Endothelial cell of umbilical vein (primary cell): ENCODE data around the gene ATXN7L1. TPM values are rescaled to one million over a fixed set of nuclear protein-coding genes. Genes with fewer than 3 reads are reported as not detected.

Experiments used
- BruUV-seq: library from RNA; stranded (reverse); fragments of 400-500 nt; replicated peaks from 2 replicates; lab custom pipeline; 2021; lab: Mats Ljungman, UMichigan
- CTCF ChIA-PET: fragments of 300-600, 350-600 bp; sonication (Branson Sonifier 250); formaldehyde crosslinking; loops from one replicate; lab custom pipeline; 2021; ENCODE audit warnings: antibody characterized with exemption, inconsistent platforms; lab: Charles Lee
- POLR2A ChIA-PET: fragments of 300-600, 350-600 bp; sonication (Branson Sonifier 250); formaldehyde crosslinking; loops from one replicate; lab custom pipeline; 2021; ENCODE audit warnings: antibody characterized with exemption, inconsistent platforms; lab: Charles Lee
- DNase-seq: peaks from one replicate; pipeline ENCODE4 v3.0.0-alpha.2; 2011; ENCODE audit warnings: low read depth, low spot score
- FAIRE-seq: peaks from 2 replicates; lab custom pipeline; 2011; peaks lifted over from hg19 to GRCh38; lab: Jason Lieb, UNC
- H2AFZ ChIP-seq: 2 replicates; pipeline ENCODE4 v1.6.0; 2012; ENCODE audit warnings: low read depth, low read length, control low read depth, inconsistent platforms
- H3K27ac ChIP-seq: 2 replicates; pipeline ENCODE4 v1.5.1; 2011; ENCODE audit warnings: low read depth, mild to moderate bottlenecking, control low read depth, low read length, moderate library complexity; ENCODE audit not compliant: insufficient read depth
- H3K27me3 ChIP-seq, 2 experiments: 2 replicates each; pipeline versions ENCODE4 v1.6.0 to v1.6.1; 2011; ENCODE audit warnings: low read length in 2 of 2, mixed read lengths in 1 of 2; ENCODE audit not compliant: control insufficient read depth in 2 of 2, insufficient read depth in 2 of 2
- H3K36me3 ChIP-seq, 2 experiments: 2 replicates in 1 of 2; 3 replicates in 1 of 2; pipeline ENCODE4 v1.5.1; 2011; ENCODE audit warnings: low read length in 2 of 2, mild to moderate bottlenecking in 1 of 2, moderate library complexity in 1 of 2; ENCODE audit not compliant: control insufficient read depth in 2 of 2, insufficient read depth in 2 of 2; ENCODE audit errors: extremely low read depth in 1 of 2
- H3K4me1 ChIP-seq: 3 replicates; pipeline ENCODE4 v1.5.1; 2011; ENCODE audit warnings: mild to moderate bottlenecking, low read length; ENCODE audit not compliant: control insufficient read depth, insufficient read depth; ENCODE audit errors: extremely low read depth
- H3K4me2 ChIP-seq: 2 replicates; pipeline ENCODE4 v1.6.1; 2011; ENCODE audit warnings: low read length, control low read depth, mixed read lengths; ENCODE audit not compliant: insufficient read depth
- H3K4me3 ChIP-seq, 3 experiments: fragments of 200-600 bp in 1 of 3; sonication (generic), shearing (Covaris generic) in 1 of 3; replicated peaks in 1 of 3; 2 replicates each; pipeline ENCODE4 v1.5.1; 2011 to 2016; ENCODE audit warnings: control low read depth in 3 of 3, low read length in 3 of 3, mild to moderate bottlenecking in 2 of 3, inconsistent platforms in 1 of 3, low read depth in 1 of 3, moderate library complexity in 1 of 3; ENCODE audit not compliant: insufficient read depth in 1 of 3
- H3K79me2 ChIP-seq: 2 replicates; pipeline ENCODE4 v1.6.0; 2012; ENCODE audit warnings: low read length, inconsistent platforms; ENCODE audit not compliant: control insufficient read depth, insufficient read depth
- H3K9ac ChIP-seq: replicated peaks from 2 replicates; pipeline ENCODE3; 2011; ENCODE audit warnings: low read length, control low read depth; ENCODE audit not compliant: insufficient read depth; ENCODE audit errors: extremely low read depth
- H3K9me1 ChIP-seq: replicated peaks from 3 replicates; pipeline ENCODE4 v1.6.0; 2011; ENCODE audit warnings: mild to moderate bottlenecking, low read length; ENCODE audit not compliant: control insufficient read depth, insufficient read depth; ENCODE audit errors: extremely low read depth
- H3K9me3 ChIP-seq: replicated peaks from 2 replicates; pipeline ENCODE4 v1.5.1; 2012; ENCODE audit warnings: low read length, inconsistent platforms; ENCODE audit not compliant: control insufficient read depth, insufficient read depth
- H4K20me1 ChIP-seq: replicated peaks from 2 replicates; pipeline ENCODE3; 2011; ENCODE audit warnings: mild to moderate bottlenecking, low read length; ENCODE audit not compliant: control insufficient read depth, insufficient read depth; ENCODE audit errors: extremely low read depth
- EZH2 ChIP-seq: IDR thresholded peaks from 2 replicates; pipeline ENCODE4 v1.6.1; 2012; ENCODE audit warnings: borderline replicate concordance, low read depth, mild to moderate bottlenecking, moderate library complexity, low read length, inconsistent platforms; ENCODE audit not compliant: severe bottlenecking
- FOS ChIP-seq: IDR thresholded peaks from 2 replicates; pipeline ENCODE4 v1.6.1; 2011; ENCODE audit warnings: mild to moderate bottlenecking, low read length, moderate library complexity, borderline replicate concordance; ENCODE audit not compliant: insufficient read depth
- GATA2 ChIP-seq: IDR thresholded peaks from 2 replicates; pipeline ENCODE4 v1.7.0; 2011; ENCODE audit warnings: low read depth, mild to moderate bottlenecking, moderate library complexity, mixed read lengths, low read length; ENCODE audit not compliant: insufficient read length, insufficient read depth
- JUN ChIP-seq: IDR thresholded peaks from 2 replicates; pipeline ENCODE4 v1.6.1; 2011; ENCODE audit warnings: borderline replicate concordance, low read depth; ENCODE audit not compliant: insufficient read length, insufficient read depth
- MAX ChIP-seq: IDR thresholded peaks from 2 replicates; pipeline ENCODE4 v1.6.1; 2011; ENCODE audit not compliant: insufficient read depth, insufficient read length
- MYC ChIP-seq: IDR thresholded peaks from one replicate; pipeline ENCODE4 v1.6.1; 2011; ENCODE audit warnings: mild to moderate bottlenecking, low read depth, low read length
- POLR2A ChIP-seq: IDR thresholded peaks from 2 replicates; pipeline ENCODE4 v1.6.1; 2012; ENCODE audit warnings: low read depth, mild to moderate bottlenecking, control low read depth, low read length
- POLR2AphosphoS5 ChIP-seq: IDR thresholded peaks from 2 replicates; pipeline ENCODE4 v1.6.1; 2012; ENCODE audit warnings: low read depth, mild to moderate bottlenecking, control low read depth, low read length, moderate library complexity; ENCODE audit not compliant: insufficient read depth
- dilution Hi-C: fragments of 300-500 bp; cut with MboI; formaldehyde crosslinking; loops from one replicate; pipeline ENCODE4 v1.15.0; 2019; ENCODE audit warnings: low sequenced_read_pairs; ENCODE audit not compliant: extremely low pct_ligation_motif_present
- intact Hi-C: fragments of 100-400 bp; cut with micrococcal nuclease; formaldehyde crosslinking; loops from one replicate; pipeline ENCODE4 v1.10.0; 2022
- polyA plus RNA-seq, 4 experiments: library from polyadenylated mRNA; depleted of rRNA in 3 of 4; stranded (reverse) in 3 of 4; unstranded in 1 of 4; fragments of >200 nt; gene quantifications; 2 replicates each; pipeline versions ENCODE4 v1.2.1 to v1.2.3, GENCODE V29; 2011 to 2012; ENCODE audit warnings: missing spikeins in 1 of 4
- total RNA-seq: library from RNA; stranded (reverse); gene quantifications from 2 replicates; pipeline ENCODE4 v1.2.3, GENCODE V29; 2021
- TF ChIP-seq, protein P1 (sequence below), 2 donors: IDR thresholded peaks; 1 replicate in 1 of 2; 2 replicates in 1 of 2; pipeline ENCODE4 v1.5.1; 2011; ENCODE audit warnings: low read length in 2 of 2, mild to moderate bottlenecking in 2 of 2, moderate library complexity in 2 of 2, control low read depth in 1 of 2, inconsistent platforms in 1 of 2, low read depth in 1 of 2; ENCODE audit not compliant: insufficient read depth in 1 of 2; ENCODE audit errors: extremely low read depth in 1 of 2

Gene ATXN7L1
- total and polyA plus RNA-seq, 2 donors (not counting 3 experiments of a cell fraction or from before 2014, with no cell fraction given) = 4.6 to 15.6 TPM

DNA sequence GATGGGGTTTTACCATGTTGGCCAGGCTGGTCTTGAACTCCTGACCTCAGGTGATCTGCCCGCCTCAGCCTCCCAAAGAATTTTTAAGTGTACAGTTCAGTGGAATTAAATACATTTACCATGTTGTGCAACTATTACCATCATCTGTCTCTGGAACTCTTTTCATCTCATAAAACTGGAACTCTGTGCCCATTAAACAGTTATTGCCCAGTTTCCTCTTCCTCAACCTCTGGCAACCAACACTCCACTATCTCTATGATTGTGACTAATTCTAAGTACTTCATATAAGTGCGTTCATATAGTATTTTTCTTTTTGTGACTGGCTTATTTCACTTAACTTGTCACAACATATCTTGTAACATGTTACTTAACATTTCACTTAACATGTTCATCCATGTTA, 41.3 kb upstream of the ATXN7L1 start:
- dilution Hi-C loops = no loop called here
- Histone ChIP-seq H3K27ac (no peak overlapping the region), H3K4me1 (no peaks in the 10 kb centered on the region), H3K27me3 (no peaks in the 10 kb centered on the region), H3K9me1 (no peaks in the 10 kb centered on the region), H3K9me3 (no peaks in the 10 kb centered on the region), H3K79me2 (no peaks in the 10 kb centered on the region), H2AFZ (no peak overlapping the region), H4K20me1 (no peaks in the 10 kb centered on the region), H3K36me3 (no peaks in the 10 kb centered on the region), H3K9ac (no peak overlapping the region), H3K4me2 (no peak overlapping the region), H3K4me3 (no peak overlapping the region)
- DNase-seq (no peak), FAIRE-seq (no peak)
- TF ChIP-seq MYC = no peak
- TF ChIP-seq, protein P1, sequence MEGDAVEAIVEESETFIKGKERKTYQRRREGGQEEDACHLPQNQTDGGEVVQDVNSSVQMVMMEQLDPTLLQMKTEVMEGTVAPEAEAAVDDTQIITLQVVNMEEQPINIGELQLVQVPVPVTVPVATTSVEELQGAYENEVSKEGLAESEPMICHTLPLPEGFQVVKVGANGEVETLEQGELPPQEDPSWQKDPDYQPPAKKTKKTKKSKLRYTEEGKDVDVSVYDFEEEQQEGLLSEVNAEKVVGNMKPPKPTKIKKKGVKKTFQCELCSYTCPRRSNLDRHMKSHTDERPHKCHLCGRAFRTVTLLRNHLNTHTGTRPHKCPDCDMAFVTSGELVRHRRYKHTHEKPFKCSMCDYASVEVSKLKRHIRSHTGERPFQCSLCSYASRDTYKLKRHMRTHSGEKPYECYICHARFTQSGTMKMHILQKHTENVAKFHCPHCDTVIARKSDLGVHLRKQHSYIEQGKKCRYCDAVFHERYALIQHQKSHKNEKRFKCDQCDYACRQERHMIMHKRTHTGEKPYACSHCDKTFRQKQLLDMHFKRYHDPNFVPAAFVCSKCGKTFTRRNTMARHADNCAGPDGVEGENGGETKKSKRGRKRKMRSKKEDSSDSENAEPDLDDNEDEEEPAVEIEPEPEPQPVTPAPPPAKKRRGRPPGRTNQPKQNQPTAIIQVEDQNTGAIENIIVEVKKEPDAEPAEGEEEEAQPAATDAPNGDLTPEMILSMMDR (IDR thresholded peaks at IDR 0.05; ENCODE audit: extremely low read depth in 1 of 2, insufficient read depth in 1 of 2, low read depth in 1 of 2, low read length in 2 of 2) = no peak
- no peak for TF ChIP-seq GATA2
- no peak for TF ChIP-seq POLR2A
- no peak for TF ChIP-seq JUN
- TF ChIP-seq EZH2 = no peak
- TF ChIP-seq FOS = no peak
- TF ChIP-seq POLR2AphosphoS5 = no peak
- no peak for TF ChIP-seq MAX
- intact Hi-C loops = no loop called here
- POLR2A ChIA-PET = no interaction called here
- BruUV-seq = no TSS peak
- CTCF ChIA-PET = no interaction called here
